ENCODE data around the gene IL34. TPM values are rescaled to one million over a fixed set of nuclear protein-coding genes. Genes with fewer than 3 reads are reported as not detected.
A peak's percentile ranks its signal among the peaks of the same experiment; 100 is the strongest.

IL34 gene
- total and polyA plus RNA-seq, 4 donors, result 4.0 to 13.4 (median 7.7) TPM

- DNase-seq (ENCODE audit: low read depth in 4 of 6, low spot score in 6 of 6), result no peak
- WGBS (ENCODE audit: insufficient coverage), result 83% methylated on average over 11 of the region's 14 CpGs
- H3K36me3 ChIP-seq (ENCODE audit: control insufficient read depth, insufficient read depth, low read length), result peaks cover 95% of the 10 kb centered on the region
- H3K4me1 ChIP-seq (ENCODE audit: control insufficient read depth, insufficient read depth, low read length), result peaks cover 44% of the 10 kb centered on the region
- no peaks in the 10 kb centered on the region for H3K27me3 ChIP-seq (ENCODE audit: control insufficient read depth, insufficient read depth, low read length)
- H3K4me3 ChIP-seq (ENCODE audit: low read depth, low read length), result no peak overlapping the region
- H3K9me3 ChIP-seq (ENCODE audit: control insufficient read depth, insufficient read depth, low read length), result no peaks in the 10 kb centered on the region
- H3K27ac ChIP-seq (ENCODE audit: low read depth, low read length), result no peak overlapping the region
Observed at GRCh38 chr16:70676675-70677498, 30.5 kb downstream of the IL34 start.

DNA sequence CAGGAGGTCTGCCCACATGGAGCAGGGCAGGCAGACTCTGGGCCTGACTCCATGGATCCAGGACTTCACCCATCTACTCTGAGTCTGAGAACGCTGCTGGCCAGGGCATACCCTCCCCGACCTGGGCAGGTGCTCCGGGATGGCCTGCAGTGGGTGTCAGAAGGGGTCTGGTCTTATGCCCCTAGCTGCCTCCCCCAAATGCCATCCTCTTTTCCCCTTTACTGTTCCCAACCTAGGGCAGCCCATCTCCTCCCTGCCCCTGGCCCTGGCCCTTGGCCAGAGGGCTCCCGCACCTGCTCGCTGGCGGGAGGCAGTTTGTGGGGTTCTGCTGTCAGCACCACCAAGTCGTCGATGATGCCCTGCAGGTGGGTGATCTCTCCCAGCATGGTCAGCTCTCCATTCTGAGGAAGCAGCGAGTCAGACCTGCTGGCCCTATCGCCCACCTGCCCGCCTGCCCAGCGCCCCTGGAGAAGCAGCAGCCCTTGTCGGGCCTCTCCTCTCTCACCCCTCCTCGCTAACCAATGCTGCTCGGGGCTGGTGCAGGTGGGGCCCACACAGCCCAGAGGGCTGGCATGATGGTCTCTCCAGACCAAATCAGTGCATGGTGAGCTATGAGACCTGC, 31.3 kb downstream of the IL34 start:
- H3K27me3 ChIP-seq (ENCODE audit: control insufficient read depth, insufficient read depth, low read length), result no peaks in the 10 kb centered on the region
- WGBS (ENCODE audit: insufficient coverage), result 84% methylated on average over 14 of the region's 15 CpGs
- DNase-seq (ENCODE audit: low read depth in 4 of 6, low spot score in 6 of 6), result peak in 1 of 6 donors; percentile 2
- H3K9me3 ChIP-seq (ENCODE audit: control insufficient read depth, insufficient read depth, low read length), result no peaks in the 10 kb centered on the region
- H3K4me1 ChIP-seq (ENCODE audit: control insufficient read depth, insufficient read depth, low read length), result peaks cover 51% of the 10 kb centered on the region
- no peak overlapping the region for H3K4me3 ChIP-seq (ENCODE audit: low read depth, low read length)
- H3K36me3 ChIP-seq (ENCODE audit: control insufficient read depth, insufficient read depth, low read length), result peaks cover 97% of the 10 kb centered on the region
- no peak overlapping the region for H3K27ac ChIP-seq (ENCODE audit: low read depth, low read length)

DNA sequence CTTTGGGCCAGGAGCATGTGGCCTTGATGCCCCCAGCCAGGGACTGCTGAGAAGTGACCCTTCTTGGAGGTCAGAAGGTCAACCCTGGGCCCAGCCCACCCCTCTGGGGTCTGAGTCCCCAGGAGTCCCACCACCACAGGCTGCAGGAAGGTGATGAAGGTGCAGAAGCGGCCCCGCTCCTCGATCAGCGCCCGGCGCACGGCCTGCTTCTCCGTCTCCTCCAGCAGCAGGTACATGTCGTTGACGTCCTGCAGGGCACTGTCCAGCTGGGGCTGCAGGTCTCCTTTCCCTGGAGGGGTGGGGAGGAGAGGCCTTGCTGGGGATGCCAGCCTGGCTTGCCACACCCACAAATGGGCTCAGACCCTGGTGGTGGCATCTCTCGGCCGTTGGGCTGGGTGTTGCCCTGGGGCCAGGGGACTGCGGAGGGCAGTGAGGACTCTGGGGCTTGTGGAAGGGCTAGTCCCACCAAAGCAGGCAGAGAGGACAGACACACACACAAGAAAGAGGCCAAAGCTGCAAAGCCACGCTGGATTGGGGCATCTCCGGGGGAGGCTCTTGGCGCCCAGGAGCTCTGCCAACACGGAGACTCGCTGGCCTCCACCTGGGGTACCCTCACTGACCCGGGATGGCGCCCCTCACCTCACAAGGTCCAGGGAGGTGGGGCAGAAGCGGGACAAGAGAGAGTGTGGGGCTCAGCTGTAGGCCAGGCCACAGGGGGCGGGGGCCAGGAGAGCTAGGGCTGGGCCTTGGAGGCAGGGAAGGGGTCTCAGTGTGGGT, 31.9 kb downstream of the IL34 start:
- Histone ChIP-seq H3K27ac (ENCODE audit: low read depth, low read length) (no peak overlapping the region), H3K4me3 (ENCODE audit: low read depth, low read length) (no peak overlapping the region), H3K4me1 (ENCODE audit: control insufficient read depth, insufficient read depth, low read length) (peaks cover 58% of the 10 kb centered on the region), H3K36me3 (ENCODE audit: control insufficient read depth, insufficient read depth, low read length) (peaks cover 97% of the 10 kb centered on the region), H3K9me3 (ENCODE audit: control insufficient read depth, insufficient read depth, low read length) (no peaks in the 10 kb centered on the region), H3K27me3 (ENCODE audit: control insufficient read depth, insufficient read depth, low read length) (no peaks in the 10 kb centered on the region)
- WGBS (ENCODE audit: insufficient coverage), result 90% methylated on average over 17 of the region's 22 CpGs
- peak in 1 of 6 donors; percentile 4 for DNase-seq (ENCODE audit: low read depth in 4 of 6, low spot score in 6 of 6)

- Histone ChIP-seq H3K4me1 (ENCODE audit: control insufficient read depth, insufficient read depth, low read length) (peaks cover 66% of the 10 kb centered on the region), H3K27ac (ENCODE audit: low read depth, low read length) (no peak overlapping the region)
Observed at GRCh38 chr16:70678898-70679670, 32.7 kb downstream of the IL34 start.

GRCh38 chr16:70679671-70680494, 33.5 kb downstream of the IL34 start:
- Histone ChIP-seq H3K27ac (ENCODE audit: low read depth, low read length) (peak overlapping the region; percentile 97), H3K4me1 (ENCODE audit: control insufficient read depth, insufficient read depth, low read length) (peaks cover 74% of the 10 kb centered on the region), H3K36me3 (ENCODE audit: control insufficient read depth, insufficient read depth, low read length) (peaks cover 99% of the 10 kb centered on the region)

More at GRCh38 chr16:70678898-70679670, 32.7 kb downstream of the IL34 start:
- DNase-seq (ENCODE audit: low read depth in 4 of 6, low spot score in 6 of 6), result peak in 1 of 6 donors; percentile 3
- H3K4me3 ChIP-seq (ENCODE audit: low read depth, low read length), result no peak overlapping the region
- H3K9me3 ChIP-seq (ENCODE audit: control insufficient read depth, insufficient read depth, low read length), result no peaks in the 10 kb centered on the region
- H3K36me3 ChIP-seq (ENCODE audit: control insufficient read depth, insufficient read depth, low read length), result peaks cover 100% of the 10 kb centered on the region
- H3K27me3 ChIP-seq (ENCODE audit: control insufficient read depth, insufficient read depth, low read length), result no peaks in the 10 kb centered on the region
- 79% methylated on average over 30 of the region's 31 CpGs for WGBS (ENCODE audit: insufficient coverage)

GRCh38 chr16:70680495-70681381, 34.4 kb downstream of the IL34 start:
- 52% methylated on average over 16 of the region's 18 CpGs for WGBS (ENCODE audit: insufficient coverage)
- H3K4me1 ChIP-seq (ENCODE audit: control insufficient read depth, insufficient read depth, low read length), result peaks cover 75% of the 10 kb centered on the region
- H3K4me3 ChIP-seq (ENCODE audit: low read depth, low read length), result peak overlapping the region; percentile 16
- H3K9me3 ChIP-seq (ENCODE audit: control insufficient read depth, insufficient read depth, low read length), result no peaks in the 10 kb centered on the region
- no peak for DNase-seq (ENCODE audit: low read depth in 4 of 6, low spot score in 6 of 6)
- H3K36me3 ChIP-seq (ENCODE audit: control insufficient read depth, insufficient read depth, low read length), result peaks cover 91% of the 10 kb centered on the region
- no peaks in the 10 kb centered on the region for H3K27me3 ChIP-seq (ENCODE audit: control insufficient read depth, insufficient read depth, low read length)
- peak overlapping the region; percentile 97 for H3K27ac ChIP-seq (ENCODE audit: low read depth, low read length)

More at GRCh38 chr16:70679671-70680494, 33.5 kb downstream of the IL34 start:
- H3K27me3 ChIP-seq (ENCODE audit: control insufficient read depth, insufficient read depth, low read length), result no peaks in the 10 kb centered on the region
- WGBS (ENCODE audit: insufficient coverage), result 44% methylated on average over 65 of the region's 80 CpGs
- H3K9me3 ChIP-seq (ENCODE audit: control insufficient read depth, insufficient read depth, low read length), result no peaks in the 10 kb centered on the region
- DNase-seq (ENCODE audit: low read depth in 4 of 6, low spot score in 6 of 6), result peak in 2 of 6 donors; percentile 34 to 46
- no peak overlapping the region for H3K4me3 ChIP-seq (ENCODE audit: low read depth, low read length)

- Histone ChIP-seq H3K4me1 (ENCODE audit: control insufficient read depth, insufficient read depth, low read length) (peaks cover 73% of the 10 kb centered on the region), H3K9me3 (ENCODE audit: control insufficient read depth, insufficient read depth, low read length) (no peaks in the 10 kb centered on the region), H3K27me3 (ENCODE audit: control insufficient read depth, insufficient read depth, low read length) (no peaks in the 10 kb centered on the region), H3K27ac (ENCODE audit: low read depth, low read length) (peak overlapping the region; percentile 97), H3K4me3 (ENCODE audit: low read depth, low read length) (peak overlapping the region; percentile 16), H3K36me3 (ENCODE audit: control insufficient read depth, insufficient read depth, low read length) (peaks cover 82% of the 10 kb centered on the region)
- 31% methylated on average over 9 of the region's 13 CpGs for WGBS (ENCODE audit: insufficient coverage)
- DNase-seq (ENCODE audit: low read depth in 4 of 6, low spot score in 6 of 6), result peak in 2 of 6 donors; percentile 78 to 90
Observed at GRCh38 chr16:70681382-70682238, 35.3 kb downstream of the IL34 start.

Data from spinal cord (tissue), 10 donors.